Stomach (tissue), 9 donors: ENCODE results near the gene MYRIP. TPM values are rescaled to one million over a fixed set of nuclear protein-coding genes. Genes with fewer than 3 reads are reported as not detected.
A peak's percentile ranks its signal among the peaks of the same experiment; 100 is the strongest.

Experiments
- DNase-seq, 2 donors: peaks; one replicate each; pipeline versions ENCODE4 v3.0.0 to v3.0.0-alpha.2; 2013 to 2019
- H3K27ac ChIP-seq, 5 donors: fragments of 200-600 bp in 4 of 5; sonication (generic) in 4 of 5; one replicate each; pipeline ENCODE4 v1.5.1; 2013 to 2019; ENCODE audit warnings: mild to moderate bottlenecking in 1 of 5, moderate library complexity in 1 of 5
- H3K27me3 ChIP-seq, 3 donors: fragments of 200-600 bp; sonication (generic); one replicate each; pipeline ENCODE4 v1.5.1; 2017 to 2019; ENCODE audit warnings: mixed run types in 1 of 3
- H3K36me3 ChIP-seq, 4 donors: fragments of 200-600 bp; sonication (generic); 1 replicate in 3 of 4; 2 replicates in 1 of 4; pipeline ENCODE4 v1.5.1; 2016 to 2019
- H3K4me1 ChIP-seq, 4 donors: fragments of 200-600 bp; sonication (generic); one replicate each; pipeline ENCODE4 v1.5.1; 2016 to 2019
- H3K4me3 ChIP-seq, 4 donors: fragments of 200-600 bp; sonication (generic) in 3 of 4; one replicate each; pipeline ENCODE4 v1.5.1; 2016 to 2019; ENCODE audit warnings: mild to moderate bottlenecking in 1 of 4
- H3K9me3 ChIP-seq, 4 donors: fragments of 200-600 bp; sonication (generic); one replicate each; pipeline ENCODE4 v1.5.1; 2016 to 2019
- EP300 ChIP-seq: sonication (generic); formaldehyde crosslinking; IDR thresholded peaks from one replicate; pipeline ENCODE4 v1.6.1; 2017; ENCODE audit warnings: antibody characterized with exemption
- POLR2A ChIP-seq, 4 donors: fragments of 450-650 bp; IDR thresholded peaks; one replicate each; pipeline ENCODE4 v1.6.1; 2016; ENCODE audit warnings: antibody characterized with exemption in 4 of 4, control low read depth in 2 of 4, mild to moderate bottlenecking in 1 of 4, moderate library complexity in 1 of 4
- POLR2AphosphoS5 ChIP-seq, 3 donors: sonication (generic); formaldehyde crosslinking; IDR thresholded peaks; one replicate each; pipeline ENCODE4 v1.6.1; 2016; ENCODE audit warnings: antibody characterized with exemption in 3 of 3
- WGBS, 5 donors: extraction: QIAGEN DNeasy Blood & Tissue Kit in 3 of 5; methylation state at CpG; one replicate each; pipeline versions ENCODE4 v1.1.5 to v1.1.7; 2013 to 2018; 5-methylcytosine and 5-hydroxymethylcytosine counted together
- intact Hi-C: fragments of 100-400 bp; cut with DNase I; formaldehyde crosslinking; loops from one replicate; pipeline ENCODE4 v1.15.1; 2023; ENCODE audit warnings: low total_unique reads
- polyA plus RNA-seq, 3 donors: library from polyadenylated mRNA; stranded (reverse); fragments of 200-250 nt; gene quantifications; one replicate each; pipeline ENCODE4 v1.2.3, GENCODE V29; 2013
- total RNA-seq, 5 donors: library from RNA; depleted of rRNA; stranded (reverse); fragments of >200 nt; gene quantifications; one replicate each; pipeline versions ENCODE4 v1.1.0 to v1.2.3, GENCODE V29; 2014 to 2016
- TF ChIP-seq, protein P1 (sequence below), 7 experiments: fragments of 450-650 bp in 4 of 7; fragments of 200-600 bp in 3 of 7; sonication (generic) in 3 of 7; IDR thresholded peaks; one replicate each; pipeline ENCODE4 v1.5.1; 2016 to 2019; ENCODE audit warnings: antibody characterized with exemption in 7 of 7, control low read depth in 2 of 7, mild to moderate bottlenecking in 1 of 7
- donor health status: healthy with polysubstance abuse.
- donor health status: Bipolar disorder and iron deficiency.
- donor health status: healthy.

The MYRIP gene
- total and polyA plus RNA-seq, 8 donors: 1.8 to 20.6 (median 6.8) TPM

DNA sequence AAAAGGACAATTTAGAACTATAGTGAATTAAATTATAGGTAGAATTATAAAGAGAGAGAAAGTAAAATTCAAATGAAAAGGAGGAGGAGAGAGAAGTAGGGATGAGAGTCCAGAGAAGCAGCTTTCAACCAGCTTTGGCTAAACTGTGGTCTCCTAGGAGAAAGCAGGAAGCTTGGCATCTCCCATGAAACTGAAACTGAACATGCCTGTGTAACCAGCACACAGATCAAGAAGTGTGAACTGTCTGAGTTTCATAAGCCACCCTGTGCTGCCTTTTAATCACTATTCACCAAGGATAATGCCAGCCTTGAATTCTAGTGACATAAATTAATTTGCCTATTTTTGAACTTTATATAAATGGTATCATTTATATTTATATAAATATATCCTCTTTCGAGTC, 128.5 kb downstream of the MYRIP start:
- peak in 1 of 2 donors; percentile 50 for DNase-seq
- 53 to 70% (median 61%) methylated on average over 1 of the region's 1 CpG for WGBS, 5 donors
- H3K4me3 ChIP-seq: no peak overlapping the region
- no peak for TF ChIP-seq POLR2A (IDR thresholded peaks at IDR 0.05)
- TF ChIP-seq POLR2AphosphoS5 (IDR thresholded peaks at IDR 0.05): peak in 1 of 3 donors; percentile 20
- intact Hi-C loops: no loop called here
- peaks cover 0 to 43% (median 25%) of the 10 kb centered on the region in 4 donors for H3K4me1 ChIP-seq
- H3K9me3 ChIP-seq: no peaks in the 10 kb centered on the region
- H3K27me3 ChIP-seq: no peaks in the 10 kb centered on the region
- H3K27ac ChIP-seq: peak overlapping the region in 3 of 5 donors; percentile 18 to 57 (median 20)
- H3K36me3 ChIP-seq: no peaks in the 10 kb centered on the region

- no peaks in the 10 kb centered on the region for H3K36me3 ChIP-seq
- TF ChIP-seq POLR2AphosphoS5 (IDR thresholded peaks at IDR 0.05) (peak in 1 of 3 donors; percentile 56), POLR2A (IDR thresholded peaks at IDR 0.05) (no peak), EP300 (no peak)
- TF ChIP-seq, protein P1, sequence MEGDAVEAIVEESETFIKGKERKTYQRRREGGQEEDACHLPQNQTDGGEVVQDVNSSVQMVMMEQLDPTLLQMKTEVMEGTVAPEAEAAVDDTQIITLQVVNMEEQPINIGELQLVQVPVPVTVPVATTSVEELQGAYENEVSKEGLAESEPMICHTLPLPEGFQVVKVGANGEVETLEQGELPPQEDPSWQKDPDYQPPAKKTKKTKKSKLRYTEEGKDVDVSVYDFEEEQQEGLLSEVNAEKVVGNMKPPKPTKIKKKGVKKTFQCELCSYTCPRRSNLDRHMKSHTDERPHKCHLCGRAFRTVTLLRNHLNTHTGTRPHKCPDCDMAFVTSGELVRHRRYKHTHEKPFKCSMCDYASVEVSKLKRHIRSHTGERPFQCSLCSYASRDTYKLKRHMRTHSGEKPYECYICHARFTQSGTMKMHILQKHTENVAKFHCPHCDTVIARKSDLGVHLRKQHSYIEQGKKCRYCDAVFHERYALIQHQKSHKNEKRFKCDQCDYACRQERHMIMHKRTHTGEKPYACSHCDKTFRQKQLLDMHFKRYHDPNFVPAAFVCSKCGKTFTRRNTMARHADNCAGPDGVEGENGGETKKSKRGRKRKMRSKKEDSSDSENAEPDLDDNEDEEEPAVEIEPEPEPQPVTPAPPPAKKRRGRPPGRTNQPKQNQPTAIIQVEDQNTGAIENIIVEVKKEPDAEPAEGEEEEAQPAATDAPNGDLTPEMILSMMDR (IDR thresholded peaks at IDR 0.05): peak in 1 of 7 experiments; percentile 10
- no peaks in the 10 kb centered on the region for H3K9me3 ChIP-seq
- H3K4me1 ChIP-seq: peaks cover 0 to 26% (median 11%) of the 10 kb centered on the region in 4 donors
- peak overlapping the region in 1 of 5 donors; percentile 35 for H3K27ac ChIP-seq
- intact Hi-C loops: no loop called here
- DNase-seq: peak; percentile 50 to 60
- H3K4me3 ChIP-seq: no peak overlapping the region
- 25 to 50% (median 30%) methylated on average over 5 of the region's 5 CpGs for WGBS, 5 donors
- no peaks in the 10 kb centered on the region for H3K27me3 ChIP-seq
These were observed 132.5 kb downstream of the MYRIP start for GRCh38 chr3:39941931-39942330.

DNA sequence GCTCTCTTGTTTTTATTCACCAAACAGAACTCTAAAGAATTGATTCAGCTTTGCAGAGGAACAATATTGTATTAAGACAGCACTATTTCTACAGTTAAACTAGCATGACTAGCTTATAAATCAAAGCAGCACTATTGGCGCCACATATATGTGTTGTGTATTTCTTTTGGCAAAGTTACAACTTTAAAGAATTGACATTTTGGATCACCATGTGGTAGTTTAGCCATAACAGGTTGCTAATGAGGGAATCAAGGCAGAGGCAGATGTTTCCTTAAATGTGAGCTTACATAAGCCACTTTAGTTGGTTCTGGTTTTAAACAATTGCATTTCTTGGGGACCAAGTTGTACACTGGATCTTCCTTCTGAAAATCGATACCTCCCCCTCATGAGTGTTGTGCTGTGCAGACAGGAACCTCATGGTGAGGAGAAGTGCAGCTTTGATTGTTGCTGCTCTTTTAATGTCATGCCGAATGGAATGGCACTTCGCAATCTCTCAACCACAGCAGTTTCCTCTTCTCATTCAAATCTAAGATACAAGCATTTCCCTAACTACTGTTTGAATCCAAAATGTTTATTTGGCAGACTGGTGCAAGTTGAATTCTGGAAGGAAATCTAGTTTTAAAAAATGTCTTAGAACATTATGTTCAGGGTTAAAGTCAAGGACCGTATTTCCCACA, 151.2 kb downstream of the MYRIP start:
- H3K9me3 ChIP-seq: no peaks in the 10 kb centered on the region
- H3K27ac ChIP-seq: peak overlapping the region in 2 of 5 donors; percentile 33 to 63
- 40 to 62% (median 60%) methylated on average over 5 of the region's 5 CpGs for WGBS, 5 donors
- TF ChIP-seq, protein P1 (IDR thresholded peaks at IDR 0.05): no peak
- no peak for TF ChIP-seq EP300
- TF ChIP-seq POLR2A (IDR thresholded peaks at IDR 0.05): no peak
- TF ChIP-seq POLR2AphosphoS5 (IDR thresholded peaks at IDR 0.05): no peak
- H3K4me3 ChIP-seq: no peak overlapping the region
- intact Hi-C loops: no loop called here
- peaks cover 0 to 34% (median 15%) of the 10 kb centered on the region in 4 donors for H3K4me1 ChIP-seq
- peak in 1 of 2 donors; percentile 23 for DNase-seq
- H3K36me3 ChIP-seq: no peaks in the 10 kb centered on the region
- no peaks in the 10 kb centered on the region for H3K27me3 ChIP-seq

DNA sequence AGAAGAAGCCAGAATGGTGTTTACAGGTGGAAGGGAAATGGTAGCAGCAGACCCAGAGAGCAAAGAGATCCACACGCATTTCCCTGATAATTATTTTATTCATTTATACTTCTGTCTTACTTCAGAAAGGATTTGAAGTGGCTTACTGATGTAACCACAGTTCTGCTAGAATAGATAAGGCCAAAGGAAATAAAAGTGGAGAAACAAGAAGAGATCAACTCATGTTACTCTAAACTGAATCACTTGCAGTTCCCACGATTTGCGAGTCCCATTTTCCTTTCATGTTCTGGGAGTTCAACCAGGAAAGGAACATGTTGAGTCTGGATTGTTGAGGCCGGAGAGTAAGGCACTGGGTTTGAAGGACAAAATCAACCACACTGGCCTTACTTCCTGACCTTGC, 151.8 kb downstream of the MYRIP start:
- H3K27ac ChIP-seq: peak overlapping the region in 4 of 5 donors; percentile 18 to 63 (median 44)
- no peaks in the 10 kb centered on the region for H3K36me3 ChIP-seq
- H3K4me3 ChIP-seq: no peak overlapping the region
- H3K9me3 ChIP-seq: no peaks in the 10 kb centered on the region
- no peak for DNase-seq
- TF ChIP-seq POLR2AphosphoS5 (IDR thresholded peaks at IDR 0.05) (peak in 1 of 3 donors; percentile 3), POLR2A (IDR thresholded peaks at IDR 0.05) (no peak)
- H3K4me1 ChIP-seq: peaks cover 0 to 34% (median 18%) of the 10 kb centered on the region in 4 donors
- intact Hi-C loops: no loop called here
- WGBS, 5 donors: 66 to 73% (median 72%) methylated on average over 4 of the region's 4 CpGs
- no peaks in the 10 kb centered on the region for H3K27me3 ChIP-seq

DNA sequence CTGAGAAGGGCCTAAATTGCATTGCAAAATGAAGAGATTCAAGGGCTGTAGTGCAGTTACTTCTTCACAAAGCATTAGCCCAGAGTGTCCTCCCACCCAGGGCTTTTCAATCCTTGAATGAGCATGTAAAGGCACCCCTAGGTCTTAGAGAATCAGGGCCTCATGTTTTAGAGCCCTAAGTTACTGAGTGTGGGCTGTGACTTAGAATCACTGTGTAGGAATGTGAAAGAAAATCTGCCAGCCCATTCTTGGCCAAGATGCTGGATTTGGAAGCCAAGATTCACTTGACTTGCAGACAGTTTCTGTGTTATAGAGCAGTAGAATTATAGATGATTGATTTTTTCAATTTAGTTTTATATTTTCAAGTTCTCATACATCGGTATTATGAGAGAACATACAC, 153.2 kb downstream of the MYRIP start:
- Histone ChIP-seq H3K4me3 (no peak overlapping the region), H3K36me3 (no peaks in the 10 kb centered on the region), H3K27me3 (no peaks in the 10 kb centered on the region), H3K4me1 (peaks cover 0 to 34% (median 19%) of the 10 kb centered on the region in 4 donors), H3K9me3 (no peaks in the 10 kb centered on the region), H3K27ac (peak overlapping the region in 2 of 5 donors; percentile 55 to 63)
- TF ChIP-seq POLR2AphosphoS5 (IDR thresholded peaks at IDR 0.05) (no peak), EP300 (no peak), POLR2A (IDR thresholded peaks at IDR 0.05) (no peak)
- TF ChIP-seq, protein P1 (IDR thresholded peaks at IDR 0.05): no peak
- intact Hi-C loops: no loop called here
- WGBS, 5 donors: 64 to 90% (median 81%) methylated on average over 1 of the region's 1 CpG
- peak in 1 of 2 donors; percentile 25 for DNase-seq
